GM19455 (cell line): ENCODE data around the gene TP53I11.

Experiments used
- ATAC-seq: cut with Tn5 transposase; IDR thresholded peaks from one replicate; pipeline ENCODE4 v1.9.1; 2021; ENCODE audit not compliant: unreplicated experiment

TP53I11 gene

DNA sequence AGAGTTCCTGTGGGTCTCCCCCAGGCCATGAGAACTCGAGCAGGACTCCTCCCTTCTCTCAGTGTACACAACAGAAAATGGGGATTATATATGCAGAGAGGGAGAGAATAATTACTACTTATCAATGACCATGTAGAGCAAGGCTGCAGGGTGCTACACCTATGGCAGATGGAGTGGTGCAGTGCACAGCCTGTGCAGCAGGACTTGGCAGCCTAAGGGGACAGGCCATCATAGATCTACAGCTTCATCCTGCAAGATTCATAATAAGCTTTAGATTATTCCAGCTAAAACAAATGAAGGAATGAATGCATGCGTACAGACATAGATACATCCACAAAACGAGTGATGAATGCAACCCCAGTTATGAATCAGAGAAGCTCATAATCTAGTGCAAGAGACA lies 8.4 kb upstream of the TP53I11 start:
- no peak for ATAC-seq

DNA sequence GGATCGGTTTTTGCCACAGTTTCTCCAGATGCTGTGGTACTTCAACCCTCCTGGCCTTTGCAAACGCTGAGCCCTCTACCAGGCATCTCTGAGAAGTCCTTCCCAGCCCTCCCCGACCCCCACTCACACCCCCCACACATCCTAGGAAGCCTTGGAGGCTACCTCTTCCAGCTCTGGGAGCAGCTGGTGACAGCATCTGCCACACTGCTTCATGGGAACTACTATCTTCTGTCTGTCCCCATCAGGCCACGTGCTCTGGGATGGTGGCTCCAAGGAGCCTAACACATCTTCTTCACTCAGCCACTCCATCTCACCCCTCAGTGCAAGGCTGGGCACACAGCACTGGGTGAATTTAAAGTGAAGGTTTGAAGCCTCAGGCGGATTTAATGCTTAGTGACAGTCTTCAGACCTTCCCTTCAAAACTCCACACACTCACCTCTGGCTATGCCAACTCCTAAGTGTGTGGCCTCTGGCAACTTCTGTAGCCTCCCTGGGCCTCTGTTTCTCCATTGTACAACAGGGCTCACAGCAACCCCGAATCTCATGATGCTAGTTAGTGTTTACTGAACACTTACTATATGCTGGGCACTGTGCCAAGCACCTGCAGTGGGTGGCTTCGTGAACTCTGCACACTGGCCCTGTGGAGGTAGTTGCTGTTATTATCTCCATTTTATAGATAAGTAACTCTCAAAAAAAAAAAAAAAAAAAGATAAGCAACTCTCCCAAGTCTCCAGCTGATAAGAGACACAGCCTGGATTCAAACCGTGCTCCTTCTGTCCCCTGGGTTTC lies 7.3 kb upstream of the TP53I11 start:
- no peak for ATAC-seq

DNA sequence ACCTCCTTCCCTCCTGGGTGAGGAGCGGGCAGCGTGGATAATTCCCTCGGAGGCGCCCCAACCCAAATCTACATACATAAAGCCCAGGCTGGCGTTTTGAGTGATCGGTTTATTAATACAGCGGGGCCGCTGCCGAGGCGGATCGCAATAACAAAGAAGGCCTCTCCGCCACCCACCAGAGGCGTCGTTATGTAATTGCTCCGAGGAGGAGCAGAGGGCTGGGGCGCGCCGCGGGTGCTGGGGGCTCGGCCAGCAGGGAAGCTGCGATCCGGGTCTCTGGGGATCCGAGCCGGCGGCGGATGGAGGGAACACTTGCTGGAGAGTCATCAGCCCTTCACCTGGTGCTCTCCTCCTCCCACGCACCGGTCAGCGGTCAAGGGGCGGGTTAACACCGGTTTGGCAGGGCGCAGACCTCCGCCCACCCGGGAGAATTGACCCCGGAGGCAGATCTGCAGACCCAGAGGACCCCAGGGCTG lies 6.4 kb upstream of the TP53I11 start:
- no peak for ATAC-seq

DNA sequence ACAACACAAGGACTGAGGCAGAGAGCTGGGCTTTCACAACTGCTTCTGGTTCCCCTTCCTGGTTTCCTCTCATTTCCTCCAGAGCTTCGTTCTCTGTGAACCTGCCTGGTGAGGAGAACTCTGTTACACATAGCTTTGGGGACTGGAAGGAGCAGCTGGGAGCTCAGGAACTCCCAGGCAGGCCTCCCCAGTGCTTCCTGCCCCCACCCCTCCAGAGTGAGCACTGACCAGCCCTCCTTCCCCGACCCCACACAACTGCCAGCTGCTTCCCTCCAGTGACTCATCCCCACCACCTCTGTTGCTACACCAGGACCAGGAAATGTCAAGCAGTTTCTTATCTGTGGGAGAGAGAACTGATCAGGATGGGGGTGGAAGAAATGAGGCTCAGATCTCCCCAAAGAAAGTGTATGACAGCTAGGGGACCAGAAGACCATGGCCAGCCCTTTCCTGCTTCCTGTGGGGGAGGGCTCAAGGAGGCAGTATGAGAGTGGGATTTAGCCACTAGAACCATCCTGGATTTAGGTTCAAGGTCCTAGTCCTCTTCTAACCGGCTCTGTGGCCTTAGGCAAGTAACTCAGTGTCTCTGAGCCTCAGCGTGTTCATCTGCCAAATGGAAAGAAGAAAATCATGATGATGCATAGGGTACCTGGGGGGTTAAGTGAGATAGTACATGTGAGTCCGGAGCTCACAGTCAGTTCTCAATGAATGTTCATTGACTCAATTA lies 4.5 kb upstream of the TP53I11 start:
- no peak for ATAC-seq

DNA sequence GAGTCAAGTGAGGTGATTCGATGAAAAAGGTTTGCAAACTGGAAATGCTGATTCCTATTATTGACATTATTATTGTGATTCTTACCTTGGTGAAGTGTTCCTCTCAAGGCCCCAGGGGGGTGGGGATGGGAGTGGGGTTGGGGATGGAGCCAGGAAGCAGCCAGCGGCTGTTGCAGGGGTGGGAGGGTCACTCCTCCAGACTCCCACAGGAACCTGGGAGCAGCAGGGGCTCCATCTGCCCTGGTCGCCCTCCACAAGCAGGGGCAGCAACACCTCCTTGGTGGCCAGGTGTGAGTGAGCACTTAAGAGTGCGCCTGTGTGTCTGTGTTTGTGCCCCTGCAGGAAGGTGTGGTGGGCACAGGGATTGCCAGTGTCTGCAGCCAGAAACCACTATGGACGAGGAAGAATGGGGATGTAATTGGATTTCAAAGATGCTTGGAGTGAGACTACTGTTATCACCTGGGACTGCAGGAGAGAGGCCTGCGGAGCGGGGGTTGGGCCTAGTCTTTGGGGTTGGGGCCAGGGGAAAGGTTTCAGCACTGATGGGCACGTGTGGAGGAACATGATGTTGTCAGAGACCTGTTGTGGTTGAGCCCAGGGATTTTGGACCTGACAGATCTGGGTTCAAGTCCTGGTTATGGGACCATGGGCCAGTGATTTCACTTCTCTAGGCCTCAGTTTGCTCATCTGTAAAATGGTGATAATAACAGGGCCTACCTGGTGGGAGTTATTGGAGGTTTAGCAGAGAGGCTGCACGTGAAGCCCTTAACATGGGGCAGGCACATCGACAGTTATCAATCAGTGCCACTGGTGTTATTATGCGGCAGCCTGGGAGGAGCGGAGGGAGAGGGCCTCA lies 3.6 kb upstream of the TP53I11 start:
- ATAC-seq, result no peak

DNA sequence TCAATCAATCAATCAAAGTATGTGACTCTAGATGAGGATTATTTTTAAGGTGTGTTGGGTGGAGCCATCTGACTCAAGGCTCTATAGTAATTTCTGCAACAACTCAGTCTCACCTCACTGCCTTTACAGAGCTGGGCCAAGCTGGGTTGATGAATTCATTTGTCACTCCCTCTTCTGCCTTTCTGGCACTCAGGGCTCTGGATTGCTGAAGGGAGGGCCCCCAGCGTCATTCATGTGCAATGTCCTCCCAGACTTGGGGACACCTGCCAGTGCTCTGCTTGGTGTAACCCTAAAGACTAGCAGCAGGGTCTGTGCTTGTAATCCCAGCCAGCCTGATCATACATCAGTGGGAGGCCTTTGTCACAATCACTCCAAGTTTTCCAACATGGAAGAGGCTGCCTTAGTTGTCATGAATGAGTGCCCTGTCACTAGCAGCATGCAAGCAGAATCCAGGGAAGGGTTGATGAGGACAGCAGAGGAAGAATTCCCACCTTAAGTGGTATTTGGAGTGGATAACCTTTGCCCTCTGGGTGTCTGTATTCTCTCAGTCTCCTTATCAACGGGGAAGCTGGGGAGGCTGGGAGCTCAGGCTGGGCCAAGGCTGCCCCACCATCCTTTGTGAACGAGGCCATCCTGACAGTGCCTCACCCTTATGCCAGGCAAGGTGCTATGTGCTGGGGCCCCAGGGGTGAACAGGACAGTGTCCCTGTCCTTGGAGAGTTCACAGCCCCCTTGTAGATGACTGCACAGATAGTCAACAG lies 2.0 kb upstream of the TP53I11 start:
- ATAC-seq, result no peak

DNA sequence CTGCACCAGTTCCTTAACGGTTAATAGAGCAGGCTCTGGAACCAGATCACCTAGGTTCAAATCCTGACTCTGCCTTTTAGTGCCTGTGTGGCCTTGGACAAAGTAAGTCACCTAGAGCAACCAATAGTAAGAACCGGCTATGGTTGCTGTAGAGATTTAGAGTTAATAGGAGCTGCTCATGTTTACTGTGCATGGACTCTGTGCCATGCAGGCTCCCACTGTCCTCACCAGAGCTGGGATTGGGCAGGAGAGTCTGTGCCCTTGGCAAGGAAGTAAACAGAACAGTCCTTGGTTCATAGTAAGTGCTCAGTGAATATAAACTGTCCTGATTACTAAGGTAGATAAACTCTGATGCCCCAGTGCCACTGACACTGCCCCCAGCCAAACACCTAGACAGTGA lies 1.4 kb upstream of the TP53I11 start:
- ATAC-seq, result no peak

DNA sequence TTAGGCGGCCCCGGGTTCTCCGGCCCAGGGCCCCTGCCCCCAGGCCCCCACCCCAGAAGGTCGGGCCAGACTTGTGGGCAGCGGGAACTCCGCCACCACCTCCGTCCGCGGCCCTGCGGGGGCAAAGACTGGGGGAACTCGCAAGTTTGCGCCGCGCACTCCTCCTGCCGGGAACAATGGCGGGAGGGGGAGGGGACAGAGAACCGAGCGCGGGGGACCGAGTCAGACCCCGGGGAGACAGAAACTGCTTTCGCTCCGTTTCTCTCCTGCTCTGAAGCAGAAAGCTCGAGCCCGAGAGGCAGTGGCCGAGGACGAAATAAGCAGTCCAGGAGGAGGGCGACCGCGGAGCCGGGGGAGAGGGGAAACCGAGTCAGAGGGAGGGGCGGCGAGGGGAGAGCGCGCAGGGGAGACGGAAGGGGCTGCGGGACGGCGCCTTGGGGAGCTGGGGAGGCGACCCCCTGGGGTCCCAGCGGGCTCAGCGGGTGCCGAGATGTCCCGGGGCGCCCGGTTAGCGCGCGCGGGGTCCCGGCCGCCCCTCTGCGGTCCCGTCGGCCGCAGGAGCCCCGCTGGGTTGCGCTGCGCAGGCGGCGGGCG lies 555 bp downstream of the TP53I11 start:
- ATAC-seq, result no peak

DNA sequence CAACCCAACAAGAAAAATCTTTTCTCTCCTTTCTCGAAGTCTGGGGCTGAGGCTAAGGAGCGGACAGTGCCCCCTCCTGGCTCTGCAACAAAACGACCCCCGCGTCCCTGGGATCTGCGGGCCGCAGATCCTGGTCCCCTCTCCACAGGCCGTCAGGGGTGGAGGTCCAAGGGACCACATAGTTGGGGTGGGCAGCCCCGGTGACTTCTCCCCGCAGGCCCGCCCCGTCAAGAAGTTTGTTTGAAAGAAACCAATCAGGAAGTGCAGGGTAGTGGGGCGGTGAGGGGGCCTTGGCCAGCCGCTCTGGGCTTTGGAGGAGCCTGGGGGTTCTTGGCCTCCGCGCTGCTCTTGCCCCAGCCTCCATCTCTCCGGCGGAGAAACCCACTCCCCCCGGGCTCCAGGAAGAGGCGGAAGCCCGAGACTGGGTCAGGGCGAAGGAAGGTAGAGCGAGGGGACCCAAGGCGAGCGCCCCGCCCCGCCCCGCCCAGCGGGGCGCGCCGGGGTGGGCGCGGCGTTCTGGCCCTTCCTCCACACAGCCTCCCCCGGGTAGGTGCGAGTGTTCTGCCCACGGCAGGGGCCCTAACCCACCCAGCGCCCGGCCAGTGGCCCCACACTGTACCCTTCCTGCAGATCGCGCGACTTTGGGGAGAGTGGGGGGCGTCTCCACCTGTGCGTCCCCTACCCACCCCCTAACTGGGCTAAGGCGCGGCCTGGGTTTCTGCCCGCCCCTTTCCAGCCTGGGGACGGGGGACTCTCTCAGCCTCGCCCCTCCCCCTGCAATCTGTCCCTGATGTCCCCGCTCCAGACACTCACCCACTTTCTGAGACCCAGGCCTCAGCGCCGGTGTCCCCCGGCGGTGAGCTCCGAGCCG lies 1.3 kb downstream of the TP53I11 start:
- no peak for ATAC-seq

DNA sequence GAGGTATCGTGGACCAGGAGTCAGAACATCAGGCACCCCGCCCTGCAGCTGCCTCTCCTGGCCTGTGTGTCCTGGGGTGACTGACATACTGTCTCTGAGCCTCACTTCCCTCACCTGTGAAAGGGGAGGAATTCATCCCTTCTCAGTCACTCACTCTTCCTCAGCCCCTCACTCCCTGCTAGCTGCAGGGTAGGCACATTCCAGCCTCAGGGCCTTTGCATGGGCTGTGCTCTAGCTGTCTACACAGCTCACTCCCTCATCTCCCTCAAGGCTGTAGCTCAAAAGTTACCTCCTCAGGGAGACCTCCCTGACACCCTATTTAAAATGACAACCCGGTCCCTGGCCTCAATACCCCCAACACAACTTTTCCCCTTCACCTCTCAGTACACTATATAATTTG lies 2.5 kb downstream of the TP53I11 start:
- no peak for ATAC-seq

DNA sequence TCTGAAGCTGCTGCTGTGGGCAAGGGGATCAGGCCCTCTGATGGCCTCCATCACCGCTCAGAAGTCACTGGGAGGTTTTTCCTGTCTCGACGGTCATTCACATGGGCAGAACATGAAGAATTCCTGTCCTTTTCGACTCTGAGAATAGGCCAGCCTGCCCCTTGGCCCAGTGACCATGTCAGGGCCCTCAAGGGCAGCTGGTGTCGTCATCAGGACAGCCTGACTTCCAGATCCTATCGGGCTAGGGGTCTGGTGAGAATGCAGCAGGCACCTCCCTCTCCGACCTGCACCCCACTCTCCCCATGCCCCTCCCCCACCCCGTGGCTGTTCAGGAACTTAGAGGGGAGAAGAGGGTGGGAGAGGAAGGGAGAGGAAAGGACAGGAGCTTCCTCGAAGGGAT lies 3.6 kb downstream of the TP53I11 start:
- no peak for ATAC-seq

DNA sequence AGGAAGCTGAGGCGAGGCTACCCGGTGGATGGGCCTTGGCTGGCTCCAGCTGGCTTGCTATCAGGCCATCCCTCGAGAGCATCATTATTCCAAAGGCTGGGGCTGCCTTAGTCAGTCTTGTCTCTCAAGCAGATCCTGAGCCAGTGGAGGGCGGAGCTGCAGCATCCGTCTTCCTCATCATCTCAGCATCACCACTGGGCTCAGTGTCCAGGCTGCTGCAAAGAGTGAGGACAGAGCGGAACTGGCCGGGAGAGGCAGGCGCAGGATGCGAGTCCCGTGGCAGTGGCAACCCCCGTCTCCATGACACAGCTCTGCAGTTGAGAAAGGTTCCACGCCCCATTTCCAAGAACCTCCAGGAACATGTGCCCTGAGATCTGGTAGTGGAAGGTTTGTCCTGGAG lies 4.4 kb downstream of the TP53I11 start:
- ATAC-seq, result no peak

DNA sequence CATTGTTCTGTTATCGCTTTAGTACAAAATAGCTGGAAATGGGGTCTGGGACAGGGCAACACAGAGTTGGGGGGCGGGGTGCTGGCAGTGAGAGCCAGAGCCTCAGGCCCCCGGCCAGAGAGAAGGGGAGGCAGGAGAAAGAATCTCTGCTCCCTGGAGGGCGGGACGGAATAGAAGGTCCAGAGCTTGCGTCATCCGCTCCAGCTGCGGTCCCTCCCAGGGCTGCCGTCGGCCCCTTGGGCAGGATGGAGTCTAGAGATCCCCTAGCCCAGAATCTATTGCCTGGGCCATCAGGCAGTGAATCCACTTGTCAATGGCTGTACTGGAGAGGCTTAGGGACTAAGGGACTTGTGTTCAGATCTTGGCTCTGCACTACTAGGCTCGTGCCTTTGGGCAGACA lies 5.0 kb downstream of the TP53I11 start:
- no peak for ATAC-seq

DNA sequence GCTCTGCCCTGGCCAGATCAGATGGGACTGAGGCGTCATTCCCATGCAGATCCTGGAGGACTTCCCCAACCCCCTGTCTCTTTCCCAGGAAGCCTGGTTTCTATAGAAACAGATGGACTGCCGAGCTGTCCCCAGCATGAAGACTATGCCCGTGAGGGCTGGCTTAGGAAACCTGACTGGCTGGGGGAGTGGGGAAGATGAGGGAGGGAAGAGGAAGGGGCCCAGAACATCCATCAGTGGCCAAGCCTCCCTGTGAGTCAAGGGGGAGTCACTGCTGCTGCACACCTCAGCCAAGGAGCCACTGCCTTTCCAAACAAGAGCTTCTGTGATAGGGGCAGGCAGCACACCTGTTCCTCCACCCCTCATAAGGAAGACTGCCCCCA lies 5.8 kb downstream of the TP53I11 start:
- no peak for ATAC-seq

DNA sequence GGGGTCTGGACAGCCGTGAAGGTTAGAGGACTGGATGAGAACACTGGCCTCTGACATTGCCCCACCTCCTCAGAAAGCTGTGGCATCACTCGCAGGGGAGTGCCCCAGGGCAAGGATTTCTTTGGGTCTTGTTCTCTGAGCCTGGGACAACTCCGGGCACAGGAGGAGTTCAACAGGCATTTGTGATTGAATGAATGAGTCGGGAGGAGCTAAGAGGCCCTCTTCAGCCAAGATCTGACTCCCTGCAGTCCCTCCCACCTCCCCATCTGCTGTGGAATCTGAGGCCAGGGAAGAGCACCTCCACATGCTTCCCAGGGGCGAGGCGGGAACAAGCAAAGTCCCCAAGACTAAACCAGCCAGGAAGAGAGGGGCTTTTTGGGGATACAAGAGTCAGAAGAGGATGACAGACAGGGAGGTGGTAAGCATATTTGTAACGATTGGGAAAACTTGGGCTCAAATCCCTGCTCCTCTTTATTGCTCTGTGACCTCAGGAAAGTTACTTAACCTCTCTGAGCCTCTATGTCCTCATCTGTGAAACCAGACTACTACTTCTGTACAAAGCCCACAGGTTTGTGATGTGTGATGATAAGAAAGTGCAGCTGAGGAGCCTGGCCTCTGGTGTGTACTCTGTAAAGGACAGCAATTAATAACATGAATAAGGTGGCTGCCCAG lies 6.4 kb downstream of the TP53I11 start:
- ATAC-seq, result no peak

DNA sequence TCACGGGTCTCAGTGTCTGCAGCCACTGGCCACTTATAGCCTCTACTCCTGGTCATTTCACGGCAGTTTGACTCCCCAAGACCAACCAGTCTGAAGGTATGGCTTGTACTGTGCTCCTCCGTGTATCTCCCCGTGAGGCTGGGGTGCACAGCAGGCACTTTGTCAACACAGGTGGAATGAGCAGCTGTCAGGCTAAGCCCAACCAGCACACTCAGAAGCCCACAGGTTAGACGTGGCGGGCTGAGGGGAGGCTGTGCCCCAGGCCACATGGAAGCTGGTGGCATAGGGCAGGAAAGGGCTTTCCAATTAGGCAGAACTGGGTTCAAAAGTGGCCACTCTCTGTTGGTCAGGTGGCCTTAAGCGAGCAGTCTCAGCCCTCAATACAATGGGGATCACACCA lies 7.0 kb downstream of the TP53I11 start:
- ATAC-seq, result no peak

DNA sequence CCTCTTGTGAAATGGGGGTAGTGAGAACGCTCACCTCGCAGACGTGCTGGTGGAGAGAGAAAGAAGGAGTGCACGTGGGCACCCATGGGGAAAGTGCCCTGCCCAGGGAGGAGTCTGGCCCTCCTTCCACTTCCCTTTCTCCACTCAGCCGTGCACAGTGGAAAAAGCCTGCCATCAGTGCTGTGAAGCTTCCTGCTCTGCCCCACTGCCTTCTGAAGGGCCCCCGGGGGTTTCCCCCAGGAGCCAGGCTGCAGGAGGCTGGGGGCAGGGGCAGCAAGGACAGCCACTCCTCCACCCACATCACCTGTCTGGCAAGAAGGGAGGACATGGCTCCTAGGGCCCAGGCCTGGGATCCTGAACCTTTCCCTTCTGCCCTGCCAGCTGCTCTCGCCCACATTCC lies 7.6 kb downstream of the TP53I11 start:
- no peak for ATAC-seq

DNA sequence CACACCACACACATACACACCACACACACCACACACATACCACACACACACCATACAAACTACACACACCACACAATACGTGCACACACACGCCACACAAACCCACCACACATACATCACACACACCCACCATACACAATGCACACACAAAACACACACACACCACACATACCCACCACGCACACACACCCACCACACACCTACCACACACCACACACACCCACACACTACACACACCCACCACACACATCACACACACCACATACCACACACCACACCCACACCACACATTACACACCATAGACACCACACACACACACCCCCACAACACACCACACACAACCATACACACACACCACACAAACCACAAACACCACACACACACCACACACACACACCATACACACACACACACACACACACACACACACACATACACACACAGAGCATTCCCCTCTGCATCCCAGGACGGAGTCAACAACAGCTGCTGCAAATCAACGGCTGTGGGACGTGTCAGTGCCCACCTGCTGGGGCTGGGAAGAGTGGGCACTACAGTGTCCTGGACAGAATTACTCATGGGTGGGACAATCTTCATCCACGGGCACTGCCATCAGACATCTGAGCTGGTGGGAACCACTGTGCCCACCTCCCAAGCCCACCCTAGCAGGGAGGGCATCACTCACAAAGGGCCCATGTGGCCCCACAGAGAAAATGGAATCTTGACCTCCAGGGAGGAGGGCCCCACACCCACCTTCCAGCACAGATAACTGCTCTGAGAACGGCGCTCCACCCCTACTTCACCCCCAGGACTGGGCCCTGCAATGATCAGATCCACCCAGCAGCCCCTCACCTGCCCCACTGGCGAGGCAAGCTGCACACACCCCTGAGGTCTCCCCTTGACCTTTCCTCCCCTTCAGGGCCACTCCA lies 8.4 kb downstream of the TP53I11 start:
- ATAC-seq, result no peak
